NT2/D1 (cell line): ENCODE data around the gene GULP1.

Experiments
- YY1 ChIP-seq: IDR thresholded peaks from 2 replicates; pipeline ENCODE4 v1.6.1; 2011; ENCODE audit not compliant: insufficient read length, insufficient read depth
- ZNF274 ChIP-seq: IDR thresholded peaks from 2 replicates; pipeline ENCODE4 v1.6.1; 2011; ENCODE audit warnings: mild to moderate bottlenecking, low read depth, low read length

- TF ChIP-seq ZNF274 (no peak), YY1 (no peak)
These were observed 134.4 kb downstream of the GULP1 start for GRCh38 chr2:188426121-188426520.
